Activated CD8-positive, alpha-beta memory T cell treated with anti-CD3 and anti-CD28 coated beads, Interleukin-2, amount 50 U/mL, for 4 hours (primary cell): ENCODE measurements around the gene PSMC6.
"Not testable (repeated sequence)": the region's sequence is repeated elsewhere in the genome, so short reads cannot be mapped to it uniquely, and the experiment has no call there.

ENCODE experiments used
- DNase-seq: peaks from one replicate; pipeline ENCODE4 v3.0.0-alpha.2; 2020

The PSMC6 gene

GRCh38 chr14:52723514-52724359 is 16.7 kb downstream of the PSMC6 start:
- no peak for DNase-seq

- no peak for DNase-seq
These were observed 17.3 kb downstream of the PSMC6 start for GRCh38 chr14:52724360-52724644.

- DNase-seq = not testable (repeated sequence)
These were observed 20.5 kb downstream of the PSMC6 start for GRCh38 chr14:52727509-52727908.

GRCh38 chr14:52729035-52729434 is 22.0 kb downstream of the PSMC6 start:
- not testable (repeated sequence) for DNase-seq

GRCh38 chr14:52729585-52729924 is 22.6 kb downstream of the PSMC6 start:
- no peak for DNase-seq

- peak; percentile 98 for DNase-seq
These were observed 23.1 kb downstream of the PSMC6 start, which contains the start of gene STYX for GRCh38 chr14:52729925-52730708. TSS of gene STYX (plus strand) at chr14:52730166. CDS start at chr14:52730475, 309 bp downstream.

GRCh38 chr14:52730709-52731111 is 23.7 kb downstream of the PSMC6 start:
- no peak for DNase-seq

- no peak for DNase-seq
These were observed 26.8 kb downstream of the PSMC6 start for GRCh38 chr14:52733824-52734223.

- no peak for DNase-seq
These were observed 29.0 kb downstream of the PSMC6 start for GRCh38 chr14:52735921-52736489.

- no peak for DNase-seq
These were observed 31.4 kb downstream of the PSMC6 start for GRCh38 chr14:52738409-52738808.

- no peak for DNase-seq
These were observed 33.8 kb downstream of the PSMC6 start for GRCh38 chr14:52740751-52741150.

- no peak for DNase-seq
These were observed 34.9 kb downstream of the PSMC6 start for GRCh38 chr14:52741865-52742264.

GRCh38 chr14:52748647-52749292 is 41.8 kb downstream of the PSMC6 start:
- no peak for DNase-seq

- no peak for DNase-seq
These were observed 48.8 kb downstream of the PSMC6 start for GRCh38 chr14:52755607-52756316.

- DNase-seq = no peak
These were observed 52.1 kb downstream of the PSMC6 start for GRCh38 chr14:52759145-52759544.

GRCh38 chr14:52762923-52763322 is 55.9 kb downstream of the PSMC6 start:
- DNase-seq = not testable (repeated sequence)

- no peak for DNase-seq
These were observed 60.2 kb downstream of the PSMC6 start for GRCh38 chr14:52767058-52767833.

- no peak for DNase-seq
These were observed 62.9 kb downstream of the PSMC6 start for GRCh38 chr14:52769887-52770286.

- DNase-seq = no peak
These were observed 69.8 kb downstream of the PSMC6 start for GRCh38 chr14:52776816-52777215.
